NCI-H2029 (cell line): ENCODE results near the gene CCDC82.

Experiments
- DNase-seq: peaks from one replicate; lab custom pipeline; 2025; lab: John Stamatoyannopoulos, UW

The CCDC82 gene

DNA sequence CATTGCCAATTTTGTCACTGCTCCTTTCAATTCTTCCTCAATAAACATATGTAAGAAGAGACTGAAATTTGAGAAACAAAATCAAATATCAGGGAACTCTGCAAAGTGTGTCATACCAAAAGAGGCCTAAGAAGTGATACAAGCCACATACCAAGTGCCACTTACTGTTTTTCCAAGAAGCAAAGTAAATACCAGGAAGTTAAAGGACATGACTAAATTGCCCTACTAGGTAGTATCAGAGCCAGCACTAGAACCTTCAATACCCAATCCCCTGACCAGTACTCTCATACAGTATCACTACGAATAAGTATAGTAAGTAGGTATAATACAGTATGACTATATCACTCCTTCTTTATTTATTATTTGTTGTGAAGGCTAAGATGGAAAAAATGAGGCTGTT, 60.3 kb downstream of the CCDC82 start:
- DNase-seq: no peak

- no peak for DNase-seq
Measured at GRCh38 chr11:96328395-96329010, 61.2 kb downstream of the CCDC82 start.

- no peak for DNase-seq
Measured at GRCh38 chr11:96326959-96327358, 62.8 kb downstream of the CCDC82 start.

DNA sequence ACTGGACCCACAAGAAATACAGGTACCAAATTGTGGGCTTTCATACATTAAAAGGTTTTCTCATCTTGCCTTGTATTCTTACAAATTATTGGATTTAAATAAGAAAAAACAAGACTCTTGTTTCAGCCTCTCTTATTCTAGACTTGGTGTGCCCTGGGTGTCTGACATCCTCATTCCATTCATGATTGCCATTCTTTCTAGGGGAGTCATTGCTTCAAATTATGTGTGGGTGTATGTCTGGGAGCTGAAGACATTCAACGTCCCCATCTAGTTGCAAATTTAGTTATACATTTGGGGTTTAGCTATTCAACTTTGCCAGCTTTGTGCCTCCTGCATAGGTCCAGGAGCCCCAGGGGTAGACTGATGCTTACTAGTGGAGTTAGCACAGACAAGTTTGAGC, 64.8 kb downstream of the CCDC82 start:
- no peak for DNase-seq

DNA sequence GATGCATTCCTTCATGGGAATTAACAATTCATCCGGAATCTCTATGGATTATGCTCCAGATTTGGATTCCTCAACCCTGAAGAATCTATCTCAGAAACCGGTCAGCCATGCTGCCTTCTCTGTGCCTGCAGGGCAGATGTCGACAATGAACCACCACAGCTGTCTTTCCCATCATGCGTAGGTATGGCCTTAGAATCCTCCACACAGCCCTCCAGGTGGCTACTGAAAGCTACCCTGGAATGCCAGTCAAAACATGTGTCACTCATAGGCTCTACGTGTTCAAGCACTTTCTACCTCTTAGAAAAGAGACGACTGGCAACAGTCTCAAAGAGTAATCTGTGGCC, 66.1 kb downstream of the CCDC82 start:
- no peak for DNase-seq

- no peak for DNase-seq
Measured at GRCh38 chr11:96322775-96323641, 66.7 kb downstream of the CCDC82 start.

DNA sequence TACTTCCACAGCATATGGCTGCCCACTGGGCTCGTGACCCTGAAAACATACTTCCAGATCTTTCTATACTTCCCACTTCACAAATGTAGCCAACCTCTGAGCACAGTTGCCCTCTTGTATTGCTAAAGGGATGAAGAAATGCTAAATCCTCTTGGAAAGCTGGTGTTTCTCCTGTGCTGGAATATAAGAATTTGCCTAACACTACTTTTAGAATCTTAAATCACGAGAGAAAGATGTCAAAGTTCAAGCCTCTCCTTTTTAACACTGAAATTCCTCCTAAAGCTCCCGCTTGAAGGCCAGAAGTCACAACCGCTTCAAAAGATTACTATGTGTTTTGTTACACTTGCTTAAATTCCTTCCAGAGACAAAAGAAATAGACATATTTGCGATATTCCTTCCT, 68.6 kb downstream of the CCDC82 start:
- DNase-seq: no peak

DNA sequence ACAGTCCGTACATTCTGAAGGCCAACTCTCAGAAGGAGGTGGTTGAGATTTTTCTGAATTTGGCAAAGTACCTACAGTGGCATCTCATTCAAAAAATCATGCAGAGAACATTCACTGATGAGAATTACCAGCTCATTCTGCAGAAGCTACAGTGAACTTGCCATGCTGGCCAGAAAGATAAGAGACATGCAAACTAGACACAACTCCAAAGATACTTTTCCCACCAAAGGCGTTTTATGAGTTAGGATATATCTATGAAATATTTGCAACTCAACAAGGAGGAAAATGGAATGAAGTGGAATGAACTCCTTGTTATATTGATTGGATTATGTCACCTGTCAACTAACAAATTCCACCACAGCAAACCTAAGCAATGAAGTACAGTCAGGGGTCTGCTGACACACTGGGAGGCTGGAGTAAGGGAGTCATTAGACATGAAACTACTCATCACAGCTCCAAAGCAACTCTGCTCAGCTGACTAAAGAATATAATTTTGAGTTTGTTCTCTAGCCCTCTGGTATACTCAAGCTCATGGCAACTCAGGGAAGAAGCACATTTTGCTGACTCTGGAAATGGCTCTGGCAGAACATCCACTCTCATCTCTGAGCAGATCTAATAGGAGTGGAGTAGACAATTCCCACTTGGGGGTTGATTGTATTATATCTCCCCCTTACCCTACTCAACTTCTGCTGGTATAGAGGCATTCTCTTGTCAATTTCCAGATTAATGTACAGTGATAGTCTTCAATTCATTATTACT, 69.6 kb downstream of the CCDC82 start:
- DNase-seq: no peak

DNA sequence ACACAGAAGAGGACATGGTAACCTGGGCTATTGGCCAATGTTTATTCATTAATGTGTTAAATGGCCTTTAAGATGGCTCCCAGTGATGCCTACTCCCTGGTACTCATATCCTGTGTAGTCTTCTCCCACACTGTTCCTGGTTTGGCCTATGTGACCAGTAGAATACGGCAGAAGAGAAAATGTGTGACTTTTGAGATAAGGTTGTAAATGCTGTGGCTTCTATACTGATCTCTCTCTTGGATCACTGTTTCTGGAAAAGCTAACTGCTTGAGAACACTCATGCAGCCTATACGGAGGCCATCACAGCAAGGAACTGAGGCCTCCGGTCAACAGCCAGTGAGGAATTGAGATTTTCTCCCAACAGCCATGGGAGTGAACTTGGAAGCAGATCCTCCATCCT, 70.9 kb downstream of the CCDC82 start:
- DNase-seq: no peak

DNA sequence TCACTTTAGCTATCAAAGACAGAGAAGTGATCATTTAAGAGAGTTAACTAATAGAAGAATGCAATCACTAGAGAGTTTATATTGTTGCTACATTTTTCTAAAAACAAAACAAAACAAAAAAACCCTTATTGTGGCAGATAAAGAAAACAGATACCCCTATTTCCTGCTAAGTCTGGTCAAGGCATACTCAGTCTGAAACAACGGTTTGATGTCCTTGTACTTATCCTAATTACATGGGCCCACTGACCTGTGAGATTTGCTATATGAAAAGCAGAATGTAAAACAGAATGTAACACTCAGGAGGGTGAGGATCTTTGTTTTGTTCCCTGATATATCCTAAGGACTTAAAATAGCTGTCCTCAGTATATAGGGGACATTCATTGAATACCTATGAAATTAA, 71.3 kb downstream of the CCDC82 start:
- DNase-seq: no peak

GRCh38 chr11:96317985-96318384, 71.7 kb downstream of the CCDC82 start:
- no peak for DNase-seq

- DNase-seq: no peak
Measured at GRCh38 chr11:96317571-96317970, 72.1 kb downstream of the CCDC82 start.

DNA sequence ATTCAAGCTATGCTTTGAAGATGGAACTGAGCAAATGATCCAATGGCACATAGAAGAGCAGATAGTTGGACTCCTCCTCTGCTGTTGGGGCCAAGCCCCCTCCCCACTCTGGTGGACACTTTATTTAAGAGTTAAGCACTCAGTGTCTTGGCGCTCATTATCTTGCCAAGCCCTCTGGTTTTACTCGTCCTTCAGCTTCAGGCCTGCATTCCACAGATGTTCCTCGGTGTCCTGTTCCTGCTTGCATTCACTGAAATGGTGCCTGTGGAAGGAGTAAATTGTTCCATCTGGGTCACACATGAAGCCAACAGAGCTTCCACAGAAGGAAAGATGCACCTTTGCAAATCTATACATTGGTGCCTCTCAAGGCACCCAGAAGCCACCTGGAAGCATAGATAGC, 72.8 kb downstream of the CCDC82 start:
- no peak for DNase-seq

GRCh38 chr11:96315476-96315875, 74.2 kb downstream of the CCDC82 start:
- DNase-seq: no peak

GRCh38 chr11:96314326-96315020, 75.2 kb downstream of the CCDC82 start:
- DNase-seq: no peak

- no peak for DNase-seq
Measured at GRCh38 chr11:96313163-96313562, 76.5 kb downstream of the CCDC82 start.

GRCh38 chr11:96311120-96311568, 78.6 kb downstream of the CCDC82 start:
- DNase-seq: no peak

- no peak for DNase-seq
Measured at GRCh38 chr11:96310236-96310635, 79.5 kb downstream of the CCDC82 start.

DNA sequence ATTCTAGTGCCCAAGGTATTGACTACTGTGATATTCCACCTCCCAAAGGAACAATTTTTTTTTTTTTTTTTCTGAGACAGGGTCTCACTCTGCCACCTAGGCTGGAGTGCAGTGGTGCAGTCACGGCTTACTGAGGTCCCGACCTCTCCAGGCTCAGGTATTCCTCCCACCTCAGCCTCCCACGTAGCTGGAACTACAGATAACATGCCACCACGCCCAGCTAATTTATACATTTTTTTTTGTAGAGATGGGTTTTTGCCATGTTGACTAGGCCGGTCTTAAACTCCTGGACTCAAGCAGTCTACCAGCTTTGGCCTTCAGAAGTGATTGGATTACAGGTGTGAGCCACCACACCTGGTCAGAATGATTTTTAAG, 80.1 kb downstream of the CCDC82 start:
- DNase-seq: no peak

DNA sequence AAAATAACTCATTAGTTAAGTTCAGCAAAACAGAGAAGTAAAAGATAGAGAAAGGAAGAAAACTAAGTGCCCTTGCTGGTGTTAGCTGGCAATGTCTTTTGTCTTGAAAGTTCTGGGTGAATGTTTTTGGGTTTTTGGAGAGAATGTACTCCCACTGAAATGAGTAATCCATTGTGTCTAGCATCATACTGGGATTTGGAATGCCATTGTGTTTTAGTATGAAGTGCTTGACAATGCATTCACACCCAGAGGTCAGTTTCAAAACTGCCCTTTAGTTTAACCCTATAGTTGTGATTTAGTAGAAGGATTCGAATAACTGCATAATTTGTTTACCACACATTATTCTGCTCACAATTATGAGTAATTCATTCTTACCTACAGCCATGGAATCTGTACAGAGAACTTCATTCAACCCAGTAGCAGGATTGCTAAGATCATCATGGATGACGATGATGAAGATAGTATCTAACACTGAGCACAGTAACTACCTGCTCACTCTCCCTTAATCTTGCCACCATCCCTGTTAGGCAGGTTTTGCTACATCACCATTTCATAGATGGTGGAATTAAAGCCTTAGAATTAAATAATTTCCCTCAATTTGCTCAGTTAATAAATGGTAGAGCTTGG, 80.6 kb downstream of the CCDC82 start:
- no peak for DNase-seq

DNA sequence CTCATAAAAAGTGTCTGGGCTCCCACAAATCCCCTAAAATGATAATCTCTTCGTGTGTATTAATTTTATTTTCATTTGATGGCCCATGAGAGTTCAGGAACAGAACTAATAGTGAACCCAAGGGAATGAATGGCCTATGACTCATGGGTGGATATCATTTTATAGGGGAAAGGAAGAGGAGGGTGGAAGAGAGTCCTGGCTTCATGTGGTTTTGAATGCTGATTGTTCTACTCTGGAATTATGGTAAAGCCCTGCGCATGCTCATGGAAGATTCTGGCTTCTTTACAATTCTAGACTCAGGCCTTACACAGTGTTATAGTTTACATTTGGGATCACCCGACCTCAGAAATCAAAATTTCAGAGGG, 82.0 kb downstream of the CCDC82 start:
- DNase-seq: no peak
